Right atrium auricular region (tissue), 2 donors: ENCODE results near the gene TPD52L1. TPM values are rescaled to one million over a fixed set of nuclear protein-coding genes. Genes with fewer than 3 reads are reported as not detected.

Experiments
- DNase-seq: peaks from one replicate; pipeline ENCODE4 v3.0.0-alpha.2; 2019; ENCODE audit warnings: low spot score
- H3K27ac ChIP-seq, 2 donors: fragments of 200-600 bp; sonication (generic); 1 replicate in 1 of 2; 2 replicates in 1 of 2; pipeline ENCODE4 v1.5.1; 2016 to 2019
- H3K27me3 ChIP-seq, 2 donors: fragments of 200-600 bp; sonication (generic); one replicate each; pipeline versions ENCODE4 v1.5.1 to v1.6.0; 2017 to 2019
- H3K36me3 ChIP-seq: fragments of 200-600 bp; sonication (generic); one replicate; pipeline ENCODE4 v1.5.1; 2016
- H3K4me1 ChIP-seq, 2 donors: fragments of 200-600 bp; sonication (generic); one replicate each; pipeline versions ENCODE4 v1.5.1 to v1.6.0; 2017 to 2019
- H3K4me3 ChIP-seq, 2 donors: fragments of 200-600 bp; sonication (generic); 1 replicate in 1 of 2; 2 replicates in 1 of 2; pipeline ENCODE4 v1.5.1; 2017 to 2019; ENCODE audit warnings: mild to moderate bottlenecking in 1 of 2, moderate library complexity in 1 of 2
- H3K9me3 ChIP-seq, 2 donors: fragments of 200-600 bp; sonication (generic); one replicate each; pipeline ENCODE4 v1.5.1; 2019
- CTCF ChIP-seq, 2 donors: fragments of 200-600 bp; sonication (generic); IDR thresholded peaks; one replicate each; pipeline ENCODE4 v1.5.1; 2019; ENCODE audit warnings: antibody characterized with exemption in 2 of 2
- total RNA-seq, 2 donors: library from RNA; depleted of rRNA; stranded (reverse); fragments of >200 nt; gene quantifications; one replicate each; pipeline ENCODE4 v1.1.0, GENCODE V29; 2016

Gene TPD52L1
- total RNA-seq, 2 donors from 2014 or later = 29.4 to 96.7 TPM

GRCh38 chr6:125163811-125164210, 10.2 kb downstream of the TPD52L1 start:
- H3K36me3 ChIP-seq = no peaks in the 10 kb centered on the region
- no peaks in the 10 kb centered on the region for H3K27me3 ChIP-seq
- no peak for DNase-seq
- peaks cover 0 to 5% of the 10 kb centered on the region in 2 donors for H3K9me3 ChIP-seq
- no peak for TF ChIP-seq CTCF (IDR thresholded peaks at IDR 0.05)
- no peaks in the 10 kb centered on the region for H3K4me1 ChIP-seq
- no peak overlapping the region for H3K4me3 ChIP-seq
- no peak overlapping the region for H3K27ac ChIP-seq

- H3K27ac ChIP-seq = no peak overlapping the region
Measured at GRCh38 chr6:125164696-125165095, 11.1 kb downstream of the TPD52L1 start.

GRCh38 chr6:125165256-125165655, 11.7 kb downstream of the TPD52L1 start:
- no peak overlapping the region for H3K4me3 ChIP-seq
- H3K36me3 ChIP-seq = no peaks in the 10 kb centered on the region
- no peaks in the 10 kb centered on the region for H3K9me3 ChIP-seq
- H3K27me3 ChIP-seq = no peaks in the 10 kb centered on the region
- no peak for TF ChIP-seq CTCF (IDR thresholded peaks at IDR 0.05)
- peaks cover 0 to 7% of the 10 kb centered on the region in 2 donors for H3K4me1 ChIP-seq
- no peak for DNase-seq
- no peak overlapping the region for H3K27ac ChIP-seq

More at GRCh38 chr6:125164696-125165095, 11.1 kb downstream of the TPD52L1 start:
- peaks cover 0 to 5% of the 10 kb centered on the region in 2 donors for H3K4me1 ChIP-seq
- no peaks in the 10 kb centered on the region for H3K36me3 ChIP-seq
- H3K4me3 ChIP-seq = no peak overlapping the region
- no peak for TF ChIP-seq CTCF (IDR thresholded peaks at IDR 0.05)
- DNase-seq = no peak
- no peaks in the 10 kb centered on the region for H3K27me3 ChIP-seq
- peaks cover 0 to 4% of the 10 kb centered on the region in 2 donors for H3K9me3 ChIP-seq

- Histone ChIP-seq H3K4me1 (peaks cover 0 to 7% of the 10 kb centered on the region in 2 donors), H3K36me3 (no peaks in the 10 kb centered on the region), H3K27ac (no peak overlapping the region), H3K27me3 (no peaks in the 10 kb centered on the region), H3K9me3 (no peaks in the 10 kb centered on the region), H3K4me3 (no peak overlapping the region)
- no peak for DNase-seq
- no peak for TF ChIP-seq CTCF (IDR thresholded peaks at IDR 0.05)
Measured at GRCh38 chr6:125165776-125166175, 12.2 kb downstream of the TPD52L1 start.

GRCh38 chr6:125166711-125167110, 13.1 kb downstream of the TPD52L1 start:
- DNase-seq = no peak
- Histone ChIP-seq H3K9me3 (no peaks in the 10 kb centered on the region), H3K27me3 (no peaks in the 10 kb centered on the region), H3K4me1 (peaks cover 0 to 7% of the 10 kb centered on the region in 2 donors), H3K27ac (no peak overlapping the region), H3K36me3 (no peaks in the 10 kb centered on the region), H3K4me3 (no peak overlapping the region)
- no peak for TF ChIP-seq CTCF (IDR thresholded peaks at IDR 0.05)

GRCh38 chr6:125167579-125167978, 14.0 kb downstream of the TPD52L1 start:
- H3K27ac ChIP-seq = no peak overlapping the region
- TF ChIP-seq CTCF (IDR thresholded peaks at IDR 0.05) = no peak
- no peaks in the 10 kb centered on the region for H3K36me3 ChIP-seq
- peaks cover 0 to 7% of the 10 kb centered on the region in 2 donors for H3K4me1 ChIP-seq
- H3K27me3 ChIP-seq = no peaks in the 10 kb centered on the region
- H3K4me3 ChIP-seq = no peak overlapping the region
- DNase-seq = no peak
- no peaks in the 10 kb centered on the region for H3K9me3 ChIP-seq
